Panc1 (cell line): Measurements from ENCODE around the gene MYO6. TPM values are rescaled to one million over a fixed set of nuclear protein-coding genes. Genes with fewer than 3 reads are reported as not detected.

Source experiments
- ATAC-seq: fragments of 200-7000 bp; cut with Tn5 transposase; 2 replicates; pipeline ENCODE4 v1.9.1; 2020; ENCODE audit warnings: mild to moderate bottlenecking, moderate library complexity
- BruUV-seq: library from RNA; stranded (reverse); fragments of 400-500 nt; replicated peaks from 2 replicates; lab custom pipeline; 2021; lab: Mats Ljungman, UMichigan
- CTCF ChIA-PET: fragments of 300-600 bp; sonication (Branson Sonifier 250); formaldehyde crosslinking; loops from one replicate; lab custom pipeline; 2022; ENCODE audit warnings: antibody characterized with exemption; lab: Charles Lee
- POLR2A ChIA-PET: fragments of 300-600 bp; sonication (Branson Sonifier 250); formaldehyde crosslinking; loops from one replicate; lab custom pipeline; 2022; ENCODE audit warnings: antibody characterized with exemption; lab: Charles Lee
- DNase-seq: peaks from one replicate; pipeline ENCODE4 v3.0.0-alpha.2; 2010; ENCODE audit warnings: low read depth, low spot score
- H3K27ac ChIP-seq: 2 replicates; pipeline ENCODE4 v1.5.1; 2011; ENCODE audit warnings: mild to moderate bottlenecking, low read length, inconsistent platforms
- H3K27me3 ChIP-seq: fragments of 200-500 bp; sonication (Bioruptor generic); 2 replicates; pipeline ENCODE4 v1.6.0; 2014; ENCODE audit warnings: low read length, inconsistent platforms; ENCODE audit not compliant: control insufficient read depth, insufficient read depth
- H3K36me3 ChIP-seq: fragments of 200-500 bp; sonication (Bioruptor generic); 2 replicates; pipeline ENCODE4 v1.5.1; 2014; ENCODE audit warnings: inconsistent platforms, mild to moderate bottlenecking, low read length, moderate library complexity; ENCODE audit not compliant: control insufficient read depth, insufficient read depth
- H3K4me1 ChIP-seq: 2 replicates; pipeline ENCODE4 v1.5.1; 2011; ENCODE audit warnings: inconsistent platforms, mild to moderate bottlenecking, low read length, moderate library complexity; ENCODE audit not compliant: control insufficient read depth, insufficient read depth
- H3K4me3 ChIP-seq, 2 experiments: 2 replicates each; pipeline ENCODE4 v1.5.1; 2011 to 2012; ENCODE audit warnings: low read depth in 2 of 2, low read length in 2 of 2, mild to moderate bottlenecking in 2 of 2, inconsistent platforms in 1 of 2, moderate library complexity in 1 of 2
- H3K9me3 ChIP-seq: fragments of 200-500 bp; sonication (Bioruptor generic); 2 replicates; pipeline ENCODE4 v1.5.1; 2014; ENCODE audit warnings: low read depth, mild to moderate bottlenecking, inconsistent platforms, low read length, moderate library complexity; ENCODE audit not compliant: control insufficient read depth, insufficient read depth
- POLR2AphosphoS5 ChIP-seq: IDR thresholded peaks from 2 replicates; pipeline ENCODE4 v1.6.1; 2012; ENCODE audit warnings: mild to moderate bottlenecking, low read depth, low read length, moderate library complexity
- SIN3A ChIP-seq: IDR thresholded peaks from 2 replicates; pipeline ENCODE4 v1.6.1; 2012; ENCODE audit warnings: low read depth, mild to moderate bottlenecking, low read length, moderate library complexity, borderline replicate concordance; ENCODE audit not compliant: insufficient read depth
- TCF7L2 ChIP-seq: IDR thresholded peaks from 2 replicates; pipeline ENCODE4 v1.6.1; 2011; ENCODE audit warnings: mild to moderate bottlenecking, low read depth, low read length, inconsistent platforms
- in situ Hi-C: cut with HindIII; loops from 2 replicates; pipeline ENCODE4 v1.10.0; 2016; ENCODE audit warnings: low sequenced_read_pairs, low pct_unique_long_range_greater_than_20kb
- intact Hi-C: fragments of 100-400 bp; cut with micrococcal nuclease; formaldehyde crosslinking; loops from one replicate; pipeline ENCODE4 v1.10.0; 2022; ENCODE audit not compliant: unreplicated experiment
- total RNA-seq: library from RNA; stranded (reverse); gene quantifications from one replicate; pipeline ENCODE4 v1.2.1, GENCODE V29; 2021; ENCODE audit not compliant: unreplicated experiment
- TF ChIP-seq, protein P1 (sequence below): fragments of 450-650 bp; IDR thresholded peaks from 2 replicates; pipeline ENCODE4 v1.5.1; 2017; ENCODE audit warnings: mild to moderate bottlenecking
- TF ChIP-seq, protein P2 (sequence below), 2 experiments: IDR thresholded peaks; 2 replicates each; pipeline ENCODE4 v1.6.1; 2011 to 2012; ENCODE audit warnings: low read depth in 2 of 2, control low read depth in 1 of 2, low read length in 1 of 2, mild to moderate bottlenecking in 1 of 2, moderate library complexity in 1 of 2; ENCODE audit not compliant: insufficient read depth in 1 of 2

Gene MYO6
- total RNA-seq, 1 experiment from 2014 or later, result 52.3 TPM

- H3K4me3 ChIP-seq, result no peak overlapping the region
- H3K9me3 ChIP-seq, result no peaks in the 10 kb centered on the region
- ATAC-seq (no peak), DNase-seq (no peak)
- H3K27ac ChIP-seq, result peak overlapping the region; percentile 10; the same call in 1 of the 2 replicates
- no TSS peak for BruUV-seq
- no peaks in the 10 kb centered on the region for H3K36me3 ChIP-seq
- H3K27me3 ChIP-seq, result no peaks in the 10 kb centered on the region
- H3K4me1 ChIP-seq, result no peaks in the 10 kb centered on the region; the same call in 1 of the 2 replicates
- ChIA-PET CTCF (interaction anchor here (0.6 kb wide), 1 partner anchor 928 kb away, joined by 3 read pairs; no protein-coding TSS in a partner anchor), POLR2A (no interaction called here)
- in situ Hi-C loops, result no loop called here
- intact Hi-C loops, result no loop called here
- TF ChIP-seq, protein P1, sequence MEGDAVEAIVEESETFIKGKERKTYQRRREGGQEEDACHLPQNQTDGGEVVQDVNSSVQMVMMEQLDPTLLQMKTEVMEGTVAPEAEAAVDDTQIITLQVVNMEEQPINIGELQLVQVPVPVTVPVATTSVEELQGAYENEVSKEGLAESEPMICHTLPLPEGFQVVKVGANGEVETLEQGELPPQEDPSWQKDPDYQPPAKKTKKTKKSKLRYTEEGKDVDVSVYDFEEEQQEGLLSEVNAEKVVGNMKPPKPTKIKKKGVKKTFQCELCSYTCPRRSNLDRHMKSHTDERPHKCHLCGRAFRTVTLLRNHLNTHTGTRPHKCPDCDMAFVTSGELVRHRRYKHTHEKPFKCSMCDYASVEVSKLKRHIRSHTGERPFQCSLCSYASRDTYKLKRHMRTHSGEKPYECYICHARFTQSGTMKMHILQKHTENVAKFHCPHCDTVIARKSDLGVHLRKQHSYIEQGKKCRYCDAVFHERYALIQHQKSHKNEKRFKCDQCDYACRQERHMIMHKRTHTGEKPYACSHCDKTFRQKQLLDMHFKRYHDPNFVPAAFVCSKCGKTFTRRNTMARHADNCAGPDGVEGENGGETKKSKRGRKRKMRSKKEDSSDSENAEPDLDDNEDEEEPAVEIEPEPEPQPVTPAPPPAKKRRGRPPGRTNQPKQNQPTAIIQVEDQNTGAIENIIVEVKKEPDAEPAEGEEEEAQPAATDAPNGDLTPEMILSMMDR, result no peak
- TF ChIP-seq, protein P2, sequence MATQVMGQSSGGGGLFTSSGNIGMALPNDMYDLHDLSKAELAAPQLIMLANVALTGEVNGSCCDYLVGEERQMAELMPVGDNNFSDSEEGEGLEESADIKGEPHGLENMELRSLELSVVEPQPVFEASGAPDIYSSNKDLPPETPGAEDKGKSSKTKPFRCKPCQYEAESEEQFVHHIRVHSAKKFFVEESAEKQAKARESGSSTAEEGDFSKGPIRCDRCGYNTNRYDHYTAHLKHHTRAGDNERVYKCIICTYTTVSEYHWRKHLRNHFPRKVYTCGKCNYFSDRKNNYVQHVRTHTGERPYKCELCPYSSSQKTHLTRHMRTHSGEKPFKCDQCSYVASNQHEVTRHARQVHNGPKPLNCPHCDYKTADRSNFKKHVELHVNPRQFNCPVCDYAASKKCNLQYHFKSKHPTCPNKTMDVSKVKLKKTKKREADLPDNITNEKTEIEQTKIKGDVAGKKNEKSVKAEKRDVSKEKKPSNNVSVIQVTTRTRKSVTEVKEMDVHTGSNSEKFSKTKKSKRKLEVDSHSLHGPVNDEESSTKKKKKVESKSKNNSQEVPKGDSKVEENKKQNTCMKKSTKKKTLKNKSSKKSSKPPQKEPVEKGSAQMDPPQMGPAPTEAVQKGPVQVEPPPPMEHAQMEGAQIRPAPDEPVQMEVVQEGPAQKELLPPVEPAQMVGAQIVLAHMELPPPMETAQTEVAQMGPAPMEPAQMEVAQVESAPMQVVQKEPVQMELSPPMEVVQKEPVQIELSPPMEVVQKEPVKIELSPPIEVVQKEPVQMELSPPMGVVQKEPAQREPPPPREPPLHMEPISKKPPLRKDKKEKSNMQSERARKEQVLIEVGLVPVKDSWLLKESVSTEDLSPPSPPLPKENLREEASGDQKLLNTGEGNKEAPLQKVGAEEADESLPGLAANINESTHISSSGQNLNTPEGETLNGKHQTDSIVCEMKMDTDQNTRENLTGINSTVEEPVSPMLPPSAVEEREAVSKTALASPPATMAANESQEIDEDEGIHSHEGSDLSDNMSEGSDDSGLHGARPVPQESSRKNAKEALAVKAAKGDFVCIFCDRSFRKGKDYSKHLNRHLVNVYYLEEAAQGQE (IDR thresholded peaks at IDR 0.05; ENCODE audit: insufficient read depth in 1 of 2, low read depth in 2 of 2, low read length in 1 of 2), result no peak
- TF ChIP-seq SIN3A, result no peak
- no peak for TF ChIP-seq TCF7L2
Observed at GRCh38 chr6:75933387-75933975, 184.4 kb downstream of the MYO6 start.

GRCh38 chr6:75934643-75935472, 185.8 kb downstream of the MYO6 start:
- ChIA-PET POLR2A (no interaction called here), CTCF (interaction anchor here (0.6 kb wide), 3 partner anchors 254 to 748 kb away, joined by 3 to 5 read pairs (median 3); no protein-coding TSS in a partner anchor)
- TF ChIP-seq POLR2AphosphoS5 (no peak), SIN3A (0 out of 2 replicates have a peak, but pooled peaks have one; percentile 48), TCF7L2 (no peak)
- TF ChIP-seq, protein P2 (IDR thresholded peaks at IDR 0.05; ENCODE audit: insufficient read depth in 1 of 2, low read depth in 2 of 2, low read length in 1 of 2), result no peak
- TF ChIP-seq, protein P1, result peak; percentile 86
- DNase-seq (peak; percentile 33), ATAC-seq (peak; percentile 84)
- Histone ChIP-seq H3K4me3 (peak overlapping the region; percentile 22 to 55), H3K9me3 (no peaks in the 10 kb centered on the region), H3K36me3 (no peaks in the 10 kb centered on the region), H3K27me3 (no peaks in the 10 kb centered on the region), H3K4me1 (no peaks in the 10 kb centered on the region; the same call in 1 of the 2 replicates), H3K27ac (no peak overlapping the region; the same call in 1 of the 2 replicates)
- BruUV-seq, result no TSS peak
- intact Hi-C loops (loop anchor here (2.0 kb wide), 1 partner anchor 1526 kb away; no protein-coding TSS in a partner anchor), in situ Hi-C loops (no loop called here)
